GM18520 (cell line): ENCODE data around the gene NEDD4L.
"Not testable (repeated sequence)": the region's sequence is repeated elsewhere in the genome, so short reads cannot be mapped to it uniquely, and the experiment has no call there.

Experiments used
- ATAC-seq: cut with Tn5 transposase; IDR thresholded peaks from one replicate; pipeline ENCODE4 v1.9.1; 2021; ENCODE audit not compliant: unreplicated experiment

The NEDD4L gene

GRCh38 chr18:58407649-58408407 is 363.8 kb downstream of the NEDD4L start:
- ATAC-seq, result no peak

GRCh38 chr18:58408665-58409064 is 364.6 kb downstream of the NEDD4L start:
- no peak for ATAC-seq

GRCh38 chr18:58409802-58410445 is 365.9 kb downstream of the NEDD4L start:
- ATAC-seq, result no peak

- ATAC-seq, result no peak
Observed at GRCh38 chr18:58411323-58411722, 367.3 kb downstream of the NEDD4L start.

GRCh38 chr18:58412844-58413666 is 369.0 kb downstream of the NEDD4L start:
- ATAC-seq, result no peak

- no peak for ATAC-seq
Observed at GRCh38 chr18:58413667-58414628, 369.9 kb downstream of the NEDD4L start.

GRCh38 chr18:58416014-58416703 is 372.1 kb downstream of the NEDD4L start:
- ATAC-seq, result no peak

- ATAC-seq, result no peak
Observed at GRCh38 chr18:58416704-58417683, 373.0 kb downstream of the NEDD4L start.

GRCh38 chr18:58417752-58418151 is 373.7 kb downstream of the NEDD4L start:
- ATAC-seq, result no peak

GRCh38 chr18:58418361-58418760 is 374.3 kb downstream of the NEDD4L start:
- ATAC-seq, result no peak

GRCh38 chr18:58419587-58420199 is 375.7 kb downstream of the NEDD4L start:
- no peak for ATAC-seq

- ATAC-seq, result no peak
Observed at GRCh38 chr18:58426611-58427010, 382.6 kb downstream of the NEDD4L start.

GRCh38 chr18:58427321-58427720 is 383.3 kb downstream of the NEDD4L start:
- no peak for ATAC-seq

- no peak for ATAC-seq
Observed at GRCh38 chr18:58429442-58429841, 385.4 kb downstream of the NEDD4L start.

GRCh38 chr18:58431215-58431614 is 387.2 kb downstream of the NEDD4L start:
- no peak for ATAC-seq

GRCh38 chr18:58432050-58432727 is 388.2 kb downstream of the NEDD4L start:
- no peak for ATAC-seq

- not testable (repeated sequence) for ATAC-seq
Observed at GRCh38 chr18:58435221-58436005, 391.4 kb downstream of the NEDD4L start.
